Hindlimb muscle (tissue), 1 donor: ENCODE results near the gene ATP5PD. TPM values are rescaled to one million over a fixed set of nuclear protein-coding genes. Genes with fewer than 3 reads are reported as not detected.
"Not testable (repeated sequence)": the region's sequence is repeated elsewhere in the genome, so short reads cannot be mapped to it uniquely, and the experiment has no call there.

Experiments
- DNase-seq: peaks from one replicate; pipeline ENCODE4 v3.0.0-alpha.2; 2013
- polyA plus RNA-seq: library from polyadenylated mRNA; unstranded; fragments of 120-200 nt; gene quantifications from one replicate; pipeline ENCODE4 v1.2.1, GENCODE V29; 2013; ENCODE audit not compliant: insufficient read length

Gene ATP5PD
- polyA plus RNA-seq, 1 donor: 216 TPM

GRCh38 chr17:75048249-75048878, 1.6 kb upstream of the ATP5PD start:
- DNase-seq: peak; percentile 45

GRCh38 chr17:75047398-75048098, 779 bp upstream of the ATP5PD start:
- peak; percentile 29 for DNase-seq

GRCh38 chr17:75045946-75046406, 793 bp downstream of the ATP5PD start:
- not testable (repeated sequence) for DNase-seq

GRCh38 chr17:75044716-75045115, 2.1 kb downstream of the ATP5PD start:
- DNase-seq: no peak

GRCh38 chr17:75043789-75044188, 3.0 kb downstream of the ATP5PD start:
- DNase-seq: not testable (repeated sequence)

GRCh38 chr17:75041656-75042280, 5.0 kb downstream of the ATP5PD start:
- DNase-seq: no peak

- no peak for DNase-seq
Observed at GRCh38 chr17:75039238-75039637, 7.5 kb downstream of the ATP5PD start.

GRCh38 chr17:75036643-75037268, 10.0 kb downstream of the ATP5PD start:
- DNase-seq: peak; percentile 74

GRCh38 chr17:75034236-75034908, 12.4 kb downstream of the ATP5PD start:
- peak; percentile 90 for DNase-seq

- DNase-seq: peak; percentile 96
Observed at GRCh38 chr17:75033346-75034235, 13.2 kb downstream of the ATP5PD start.

GRCh38 chr17:75032720-75033280, 14.0 kb downstream of the ATP5PD start:
- peak; percentile 17 for DNase-seq

- peak; percentile 80 for DNase-seq
Observed at GRCh38 chr17:75031972-75032719, 14.6 kb downstream of the ATP5PD start.

- no peak for DNase-seq
Observed at GRCh38 chr17:75030161-75030560, 16.6 kb downstream of the ATP5PD start.

- not testable (repeated sequence) for DNase-seq
Observed at GRCh38 chr17:75026650-75027049, 20.1 kb downstream of the ATP5PD start.

- DNase-seq: not testable (repeated sequence)
Observed at GRCh38 chr17:75025398-75025734, 21.4 kb downstream of the ATP5PD start.

- no peak for DNase-seq
Observed at GRCh38 chr17:75024686-75025397, 21.9 kb downstream of the ATP5PD start.

- DNase-seq: no peak
Observed at GRCh38 chr17:75020331-75021110, 26.2 kb downstream of the ATP5PD start.

GRCh38 chr17:75019710-75020109, 27.1 kb downstream of the ATP5PD start:
- no peak for DNase-seq

GRCh38 chr17:75019146-75019545, 27.6 kb downstream of the ATP5PD start:
- no peak for DNase-seq
